HG02623 (cell line): ENCODE results near the gene KRT80.
"Not testable (repeated sequence)": the region's sequence is repeated elsewhere in the genome, so short reads cannot be mapped to it uniquely, and the experiment has no call there.

Experiments
- ATAC-seq: cut with Tn5 transposase; IDR thresholded peaks from one replicate; pipeline ENCODE4 v1.9.1; 2021; ENCODE audit warnings: moderate library complexity; ENCODE audit not compliant: unreplicated experiment

KRT80 gene

DNA sequence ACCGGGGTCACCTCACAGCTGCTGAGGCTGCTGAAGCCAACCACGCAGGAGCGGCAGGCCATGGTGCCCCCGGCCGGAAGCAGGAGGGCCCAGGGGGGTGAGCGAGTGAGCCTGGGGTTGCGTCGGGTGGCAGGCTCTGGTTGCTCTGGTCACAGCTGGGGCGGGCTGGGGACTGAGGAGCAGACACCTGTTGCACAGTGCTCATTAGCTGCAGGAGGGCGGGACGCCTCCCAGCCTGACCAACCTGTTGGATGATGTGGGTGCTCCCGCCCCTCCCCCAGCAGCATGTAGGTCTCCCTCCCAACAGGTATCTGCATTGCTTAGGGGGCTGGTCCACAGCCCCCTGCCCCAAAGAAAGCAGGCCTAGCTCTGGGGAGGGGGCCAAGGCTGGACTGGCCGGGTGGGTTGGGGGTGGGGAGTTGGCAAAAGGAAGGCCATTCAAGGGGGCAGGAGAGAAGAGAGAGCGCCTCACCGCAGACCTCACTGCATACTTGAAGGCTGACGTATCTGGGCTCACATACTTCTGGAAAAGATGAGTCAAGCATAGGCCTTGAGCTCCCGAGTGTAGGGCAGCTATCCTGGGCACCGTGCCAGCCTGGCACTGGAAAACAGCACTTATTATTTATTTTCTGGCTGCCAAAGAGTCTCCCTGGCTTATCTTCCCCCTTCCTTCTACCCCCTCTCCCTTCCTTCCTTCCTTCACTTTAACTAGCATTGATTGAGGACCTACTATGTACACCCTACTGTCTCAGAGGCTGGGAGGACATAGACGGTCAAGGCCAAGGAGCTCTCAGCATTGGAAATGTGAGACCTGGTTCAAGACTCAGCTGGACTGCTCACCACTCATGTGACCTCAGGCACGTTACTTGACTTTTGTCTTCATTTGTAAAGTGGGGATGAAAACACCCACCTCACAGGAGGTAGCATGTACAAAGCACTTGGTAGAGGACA is at the start of gene KRT80:
Gene KRT80 (minus strand): TSS at position 174 of the 951 bp plus-strand sequence. CDS start 112 bp downstream, at position 62.
- no peak for ATAC-seq

DNA sequence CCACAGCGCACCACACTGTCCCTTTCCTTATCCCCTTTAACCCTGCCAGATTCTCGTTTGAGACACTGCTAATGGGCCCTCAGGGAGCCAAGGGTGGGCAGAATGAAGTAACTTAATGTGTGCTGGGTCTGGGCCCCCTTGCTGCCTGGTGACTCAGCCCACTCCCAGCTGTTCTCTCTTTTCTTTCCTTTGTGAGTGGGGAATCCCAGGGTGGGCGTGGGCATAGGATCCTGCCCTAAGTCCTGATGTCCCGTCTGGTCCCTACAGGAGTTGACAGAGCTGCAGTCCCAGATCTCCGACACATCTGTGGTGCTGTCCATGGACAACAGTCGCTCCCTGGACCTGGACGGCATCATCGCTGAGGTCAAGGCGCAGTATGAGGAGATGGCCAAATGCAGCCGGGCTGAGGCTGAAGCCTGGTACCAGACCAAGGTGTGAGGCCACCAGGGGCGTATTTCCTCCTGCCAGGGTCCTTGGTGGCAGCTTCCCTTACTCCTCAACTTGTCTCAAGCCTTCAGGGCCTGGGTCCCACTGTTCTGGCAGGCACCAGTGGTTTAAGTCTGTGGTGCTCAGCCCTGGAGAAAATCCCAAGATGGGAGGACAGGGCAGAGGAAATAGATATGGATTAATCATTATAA is 49.5 kb upstream of the KRT80 start:
- ATAC-seq: no peak

GRCh38 chr12:52240247-52240646 is 48.4 kb upstream of the KRT80 start:
- ATAC-seq: not testable (repeated sequence)

DNA sequence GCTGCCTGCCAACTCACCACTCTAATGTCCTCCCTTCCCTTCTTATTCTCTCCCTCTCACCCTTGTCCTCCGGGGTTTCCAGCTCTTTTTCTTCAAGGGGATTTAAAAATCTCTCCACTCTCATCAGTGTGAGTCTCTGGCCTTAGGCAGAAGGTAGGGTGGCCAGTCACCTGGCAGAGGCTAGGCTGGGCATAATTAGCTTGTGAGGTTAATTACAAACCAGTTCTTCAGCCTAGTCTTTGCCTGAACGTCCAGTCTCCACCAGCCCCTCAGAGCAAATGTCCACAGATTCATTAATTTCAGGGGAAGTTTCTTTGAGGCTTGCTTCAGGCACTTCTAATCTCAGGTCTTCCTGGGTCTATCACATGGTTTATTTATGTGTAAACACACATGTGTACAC is 48.0 kb upstream of the KRT80 start:
- ATAC-seq: no peak

DNA sequence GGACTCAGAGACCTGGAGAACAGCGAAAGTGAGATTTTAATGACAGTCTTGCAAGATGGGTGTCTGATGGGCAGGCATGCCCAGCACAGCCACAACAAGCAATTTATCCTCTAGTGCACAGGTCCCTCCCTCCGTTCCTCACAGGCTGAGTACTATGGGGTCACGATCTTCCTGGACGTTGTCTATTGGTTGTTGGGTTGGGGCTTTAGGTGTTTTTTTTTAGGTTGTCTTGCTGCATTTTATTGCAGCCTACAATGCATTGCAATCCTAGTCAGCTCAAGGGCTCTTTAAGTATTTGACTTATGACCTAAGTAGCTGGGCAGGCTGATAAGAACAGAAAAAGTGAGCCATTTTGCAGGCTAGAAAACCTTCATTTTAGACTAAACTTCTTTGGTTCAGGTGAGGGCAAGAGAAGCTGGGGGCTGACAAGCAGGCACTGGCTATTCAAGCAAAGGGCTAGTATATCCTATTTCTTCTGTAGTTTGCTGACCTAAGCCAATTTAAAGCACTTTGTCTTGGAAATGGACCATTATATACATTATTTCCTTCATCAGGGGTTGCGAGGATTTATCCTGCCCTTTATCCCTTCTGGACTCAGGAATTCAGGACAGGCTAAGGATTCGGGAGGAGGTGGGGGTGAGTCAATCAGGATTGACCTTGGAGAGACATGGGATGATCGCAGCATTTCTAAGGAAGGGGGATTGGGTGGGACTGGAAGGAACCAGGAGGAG is 47.3 kb upstream of the KRT80 start:
- ATAC-seq: no peak

- ATAC-seq: no peak
Observed at GRCh38 chr12:52238207-52238840, 46.5 kb upstream of the KRT80 start.

DNA sequence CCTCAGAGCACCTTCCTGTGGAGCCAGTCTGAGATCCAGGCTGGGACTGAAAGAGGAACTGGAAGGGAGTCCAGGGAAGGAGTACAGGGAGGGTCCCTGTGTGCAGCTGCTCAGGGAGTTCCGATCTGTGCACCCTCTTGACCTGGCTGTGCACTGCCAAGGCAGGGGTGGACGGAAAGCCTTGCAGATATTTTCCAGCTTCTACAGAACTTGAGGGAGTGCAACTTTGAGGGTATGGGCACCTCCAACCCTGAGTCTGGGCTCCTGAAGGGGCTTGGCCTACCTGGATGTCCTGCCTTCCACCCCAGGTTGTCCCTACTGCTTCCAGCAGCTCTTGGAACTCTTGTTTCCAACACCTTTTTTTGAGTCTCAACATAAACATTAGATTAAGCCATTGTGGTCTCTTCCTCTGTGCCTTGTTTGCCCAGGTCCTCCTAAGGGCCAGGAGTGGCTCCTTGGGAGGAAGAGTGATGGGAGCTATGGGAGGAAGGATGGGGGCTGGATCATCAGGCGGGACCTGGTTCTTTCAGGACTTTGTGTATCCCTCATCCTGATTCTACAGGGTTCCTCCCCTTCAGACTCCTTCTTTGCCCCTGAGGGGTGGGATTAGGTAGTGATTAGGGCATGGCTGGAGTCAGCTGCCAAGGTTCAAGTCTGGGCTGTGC is 44.7 kb upstream of the KRT80 start:
- ATAC-seq: no peak

- no peak for ATAC-seq
Observed at GRCh38 chr12:52235822-52236361, 44.1 kb upstream of the KRT80 start.

DNA sequence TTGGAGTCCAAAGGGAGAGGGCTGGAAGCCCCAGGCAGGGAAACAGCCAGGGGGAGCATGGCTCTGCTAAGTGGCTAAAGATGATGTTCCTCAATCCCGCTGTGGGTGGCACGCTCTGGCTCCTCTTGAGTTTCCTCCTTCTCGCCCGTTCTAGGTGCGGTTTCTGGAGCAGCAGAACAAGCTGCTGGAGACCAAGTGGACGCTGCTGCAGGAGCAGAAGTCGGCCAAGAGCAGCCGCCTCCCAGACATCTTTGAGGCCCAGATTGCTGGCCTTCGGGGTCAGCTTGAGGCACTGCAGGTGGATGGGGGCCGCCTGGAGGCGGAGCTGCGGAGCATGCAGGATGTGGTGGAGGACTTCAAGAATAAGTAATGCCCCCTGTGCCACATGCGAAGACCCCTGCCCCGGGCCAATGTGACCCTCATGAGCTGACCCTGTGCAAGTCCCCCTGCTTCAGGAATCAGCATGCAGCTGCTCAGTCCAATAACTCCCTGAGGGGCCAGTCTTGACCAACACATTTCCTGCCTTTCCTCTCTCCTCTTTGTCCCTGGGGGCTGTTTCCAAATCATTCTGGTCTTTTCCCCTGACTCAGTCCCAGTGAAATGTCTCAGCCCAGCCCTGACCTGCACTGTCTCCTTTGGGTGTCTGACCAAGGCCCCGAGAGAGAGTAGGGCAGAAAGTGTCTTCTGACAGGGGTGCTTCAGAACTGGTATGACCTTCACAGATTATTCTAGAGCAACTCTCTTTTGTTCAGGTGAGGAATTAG is 43.4 kb upstream of the KRT80 start:
- ATAC-seq: no peak

DNA sequence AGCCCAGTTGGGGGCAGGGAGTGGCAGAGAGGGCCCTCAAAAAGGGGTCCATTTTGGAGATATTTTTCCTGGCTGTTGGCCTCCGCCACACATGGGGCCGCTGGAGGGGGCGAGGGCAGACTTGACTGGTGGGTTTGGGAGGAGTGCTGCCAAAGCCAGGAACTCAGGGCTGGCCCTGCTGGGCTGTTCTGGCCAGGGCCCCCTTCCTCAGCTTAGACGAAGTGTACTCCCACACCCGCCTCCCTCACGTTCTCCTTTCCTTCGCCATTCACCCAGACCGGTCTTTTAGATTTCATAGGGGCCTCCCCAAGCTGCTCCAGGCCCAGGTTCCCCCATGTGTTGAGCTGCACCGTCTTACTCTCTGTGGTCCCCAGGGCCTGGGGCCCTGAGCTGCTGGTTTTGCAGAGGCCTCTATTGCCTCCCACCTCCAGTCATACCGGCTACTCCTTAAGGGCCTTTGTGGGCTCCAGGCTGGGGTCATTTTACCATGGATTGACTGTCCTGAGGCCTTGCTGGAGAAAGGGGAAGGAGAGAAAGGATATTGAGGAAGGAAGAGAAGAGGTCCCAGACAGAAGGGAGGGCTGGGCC is 42.5 kb upstream of the KRT80 start:
- no peak for ATAC-seq

- ATAC-seq: no peak
Observed at GRCh38 chr12:52233462-52234207, 41.8 kb upstream of the KRT80 start.

DNA sequence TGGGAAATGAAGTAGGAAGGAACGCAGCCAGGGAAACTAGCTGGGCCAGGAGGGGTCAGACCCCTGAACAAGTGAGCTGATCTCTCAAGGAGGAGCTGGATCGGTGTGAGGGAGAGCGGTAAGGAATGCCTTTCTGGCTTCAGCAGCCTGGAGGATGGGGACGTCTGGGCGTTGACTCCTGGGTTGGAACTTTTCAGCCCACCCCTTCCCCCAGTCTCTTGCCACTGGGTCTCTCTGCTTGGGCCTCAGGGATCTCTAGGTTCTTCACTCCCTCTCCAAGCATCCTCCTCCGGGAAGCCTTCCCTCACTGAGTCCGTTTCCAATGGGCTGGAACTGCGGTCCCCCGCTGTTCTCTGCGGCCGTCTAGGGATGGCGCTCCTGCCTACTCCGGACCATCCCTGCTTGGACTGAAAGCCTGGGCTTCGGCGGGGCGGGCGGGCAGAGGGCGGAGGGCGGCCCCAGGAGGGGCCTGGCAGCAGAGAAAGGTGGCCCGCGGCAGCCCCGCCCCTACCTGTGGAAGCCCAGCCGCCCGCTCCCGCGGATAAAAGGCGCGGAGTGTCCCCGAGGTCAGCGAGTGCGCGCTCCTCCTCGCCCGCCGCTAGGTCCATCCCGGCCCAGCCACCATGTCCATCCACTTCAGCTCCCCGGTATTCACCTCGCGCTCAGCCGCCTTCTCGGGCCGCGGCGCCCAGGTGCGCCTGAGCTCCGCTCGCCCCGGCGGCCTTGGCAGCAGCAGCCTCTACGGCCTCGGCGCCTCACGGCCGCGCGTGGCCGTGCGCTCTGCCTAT is 41.1 kb upstream of the KRT80 start, which contains the start of gene KRT7:
Gene KRT7 (plus strand): TSS at position 570 of the 788 bp plus-strand sequence. CDS start 54 bp downstream, at position 624.
- no peak for ATAC-seq

DNA sequence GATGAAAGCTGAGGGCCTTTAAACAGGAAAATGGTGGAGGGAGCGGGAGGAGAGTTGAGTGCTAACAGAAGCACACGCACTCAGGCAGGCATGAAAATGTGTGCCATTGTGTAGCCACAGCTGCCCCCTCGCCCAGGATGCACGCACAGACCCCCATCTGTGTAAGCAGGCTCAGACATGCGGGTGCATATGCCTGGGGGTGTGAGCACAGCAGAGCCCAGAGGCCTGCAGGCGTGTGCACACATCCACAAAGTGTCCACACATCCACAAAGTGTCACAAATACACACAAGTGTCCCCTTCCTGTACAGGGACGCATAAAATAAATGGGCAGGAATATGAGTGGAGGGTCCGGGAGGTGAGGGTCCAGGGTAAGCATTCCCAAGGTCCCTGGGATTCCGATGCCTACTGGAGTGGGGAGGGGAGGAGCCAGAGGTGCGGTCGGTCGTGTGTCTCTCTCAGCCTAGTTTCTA is 40.4 kb upstream of the KRT80 start:
- no peak for ATAC-seq

GRCh38 chr12:52231305-52232202 is 39.7 kb upstream of the KRT80 start:
- ATAC-seq: no peak

DNA sequence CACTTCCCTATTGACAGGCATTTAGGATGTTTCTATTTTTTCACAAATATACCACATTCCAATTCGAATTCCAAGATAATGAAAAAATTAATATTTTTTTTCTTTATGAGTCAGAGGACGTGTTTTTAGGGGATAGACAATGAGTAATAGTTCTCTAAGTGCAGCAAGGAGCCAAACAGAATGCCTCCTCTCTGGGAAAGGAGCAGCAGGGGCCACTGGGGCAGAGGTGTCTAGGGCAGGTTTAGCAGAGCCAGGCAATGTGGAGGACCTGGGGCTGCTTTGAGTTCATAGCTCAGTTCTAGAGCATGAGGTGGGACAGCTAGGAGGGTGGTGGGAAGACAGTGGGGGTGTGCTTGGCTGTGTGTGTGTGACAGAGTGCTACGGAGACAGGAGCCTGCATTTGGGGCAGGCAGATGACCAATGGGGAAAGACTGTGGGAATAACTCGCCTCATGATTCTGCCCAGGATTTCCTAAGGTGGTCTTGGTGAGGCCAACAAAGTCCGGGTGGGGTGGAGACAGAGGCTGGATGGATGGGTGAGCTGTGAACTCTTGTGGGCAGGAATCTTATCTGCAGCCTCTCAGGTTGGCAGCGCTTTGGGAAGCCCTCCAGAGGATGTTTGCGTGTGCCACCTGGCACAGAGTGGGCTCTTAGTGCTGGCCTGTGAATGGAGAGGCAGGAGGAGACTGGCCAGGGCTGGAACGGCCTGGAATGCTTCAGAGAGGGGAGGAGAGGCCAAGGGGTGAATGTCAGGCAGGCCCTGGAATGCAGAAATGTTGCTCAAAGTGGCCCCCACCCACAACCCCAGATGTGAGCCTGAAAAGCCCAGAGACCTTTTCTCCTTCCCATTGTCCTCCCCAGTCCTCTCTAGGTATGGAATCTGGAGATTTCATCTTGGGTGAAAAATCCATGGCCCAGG is 38.8 kb upstream of the KRT80 start:
- no peak for ATAC-seq
